ENCODE data around the gene CLBA1.
"Not testable (repeated sequence)": the region's sequence is repeated elsewhere in the genome, so short reads cannot be mapped to it uniquely, and the experiment has no call there.

Gene CLBA1

DNA sequence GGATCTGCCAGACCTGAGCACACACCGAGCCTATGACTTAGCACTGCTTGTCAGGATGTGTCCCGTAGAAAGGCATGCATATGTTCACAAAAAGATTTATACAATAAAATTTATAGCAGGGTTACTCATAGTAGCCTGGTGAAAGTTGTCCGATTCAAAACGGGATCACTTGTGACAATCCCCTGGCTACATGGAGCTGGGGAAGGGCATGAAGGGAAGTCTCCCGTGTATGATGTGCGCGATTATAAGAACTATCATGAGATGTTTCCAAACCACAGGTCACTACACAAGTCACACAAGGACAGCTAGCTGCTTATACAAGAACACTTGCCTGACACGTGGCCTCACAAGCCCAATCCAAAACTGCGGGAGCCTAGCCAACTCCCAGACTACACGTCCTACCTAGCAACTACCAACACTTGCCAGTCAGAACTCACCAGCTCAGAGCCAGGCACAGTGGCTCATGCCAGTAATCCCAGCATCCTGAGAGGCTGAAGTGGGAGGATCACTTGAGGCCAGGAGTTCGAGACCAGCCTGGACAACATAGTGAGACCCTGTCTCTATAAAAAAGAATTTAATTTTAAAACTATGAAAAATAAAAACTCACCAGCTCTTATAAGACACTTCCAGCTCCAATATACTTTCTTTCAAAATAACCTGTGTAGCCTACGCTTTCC, 42.8 kb downstream of the CLBA1 start:
- peak; percentile 54 for DNase-seq (ENCODE audit: low read depth)
- H3K4me3 ChIP-seq (ENCODE audit: low read length) = no peak overlapping the region
- TF ChIP-seq, protein P1, sequence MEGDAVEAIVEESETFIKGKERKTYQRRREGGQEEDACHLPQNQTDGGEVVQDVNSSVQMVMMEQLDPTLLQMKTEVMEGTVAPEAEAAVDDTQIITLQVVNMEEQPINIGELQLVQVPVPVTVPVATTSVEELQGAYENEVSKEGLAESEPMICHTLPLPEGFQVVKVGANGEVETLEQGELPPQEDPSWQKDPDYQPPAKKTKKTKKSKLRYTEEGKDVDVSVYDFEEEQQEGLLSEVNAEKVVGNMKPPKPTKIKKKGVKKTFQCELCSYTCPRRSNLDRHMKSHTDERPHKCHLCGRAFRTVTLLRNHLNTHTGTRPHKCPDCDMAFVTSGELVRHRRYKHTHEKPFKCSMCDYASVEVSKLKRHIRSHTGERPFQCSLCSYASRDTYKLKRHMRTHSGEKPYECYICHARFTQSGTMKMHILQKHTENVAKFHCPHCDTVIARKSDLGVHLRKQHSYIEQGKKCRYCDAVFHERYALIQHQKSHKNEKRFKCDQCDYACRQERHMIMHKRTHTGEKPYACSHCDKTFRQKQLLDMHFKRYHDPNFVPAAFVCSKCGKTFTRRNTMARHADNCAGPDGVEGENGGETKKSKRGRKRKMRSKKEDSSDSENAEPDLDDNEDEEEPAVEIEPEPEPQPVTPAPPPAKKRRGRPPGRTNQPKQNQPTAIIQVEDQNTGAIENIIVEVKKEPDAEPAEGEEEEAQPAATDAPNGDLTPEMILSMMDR (conservative IDR thresholded peaks at IDR 0.05; ENCODE audit: low read depth, low read length) = no peak

DNA sequence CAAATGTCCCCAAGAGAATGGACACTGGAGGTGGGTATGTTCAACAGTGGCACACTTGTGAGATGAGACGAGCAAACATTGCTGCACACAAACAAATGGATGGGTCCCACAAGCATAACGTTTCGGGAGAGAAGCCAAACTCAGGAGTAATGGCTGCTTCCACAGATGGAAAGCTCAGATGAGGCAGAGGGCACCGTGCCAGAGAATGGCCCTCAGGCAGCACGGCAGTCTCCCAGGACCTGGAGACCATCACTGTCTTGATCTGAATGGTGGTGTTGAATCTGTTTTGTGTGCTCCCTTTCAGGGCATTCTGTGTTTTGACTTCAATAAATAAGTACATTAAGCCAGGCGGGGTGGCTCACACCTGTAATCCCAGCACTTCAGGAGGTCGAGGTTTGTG, 43.8 kb downstream of the CLBA1 start:
- TF ChIP-seq, protein P1 (conservative IDR thresholded peaks at IDR 0.05; ENCODE audit: low read depth, low read length) = no peak
- no peak overlapping the region for H3K4me3 ChIP-seq (ENCODE audit: low read length)
- no peak for DNase-seq (ENCODE audit: low read depth)

DNA sequence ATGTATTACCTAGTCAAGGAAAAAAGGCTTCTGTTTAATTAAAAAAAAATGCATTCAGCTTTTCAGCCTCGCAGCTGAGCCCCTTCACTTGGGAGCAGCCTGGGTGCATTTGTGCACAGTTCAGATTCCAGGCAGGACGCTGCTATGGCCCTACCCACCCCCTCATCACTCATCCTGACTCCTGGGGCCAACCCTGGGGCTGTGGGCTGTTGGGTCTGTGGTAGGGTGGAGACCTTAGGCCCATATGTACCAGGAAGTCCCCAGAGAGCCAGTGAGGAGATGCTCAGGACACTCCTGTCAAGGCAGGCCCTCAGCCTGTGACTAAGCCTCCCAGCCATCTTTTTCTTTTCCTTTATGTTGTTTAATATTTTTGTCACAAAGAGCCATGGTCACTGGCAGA, 44.6 kb downstream of the CLBA1 start:
- no peak for DNase-seq (ENCODE audit: low read depth)
- H3K4me3 ChIP-seq (ENCODE audit: low read length) = no peak overlapping the region
- TF ChIP-seq, protein P1 (conservative IDR thresholded peaks at IDR 0.05; ENCODE audit: low read depth, low read length) = no peak

DNA sequence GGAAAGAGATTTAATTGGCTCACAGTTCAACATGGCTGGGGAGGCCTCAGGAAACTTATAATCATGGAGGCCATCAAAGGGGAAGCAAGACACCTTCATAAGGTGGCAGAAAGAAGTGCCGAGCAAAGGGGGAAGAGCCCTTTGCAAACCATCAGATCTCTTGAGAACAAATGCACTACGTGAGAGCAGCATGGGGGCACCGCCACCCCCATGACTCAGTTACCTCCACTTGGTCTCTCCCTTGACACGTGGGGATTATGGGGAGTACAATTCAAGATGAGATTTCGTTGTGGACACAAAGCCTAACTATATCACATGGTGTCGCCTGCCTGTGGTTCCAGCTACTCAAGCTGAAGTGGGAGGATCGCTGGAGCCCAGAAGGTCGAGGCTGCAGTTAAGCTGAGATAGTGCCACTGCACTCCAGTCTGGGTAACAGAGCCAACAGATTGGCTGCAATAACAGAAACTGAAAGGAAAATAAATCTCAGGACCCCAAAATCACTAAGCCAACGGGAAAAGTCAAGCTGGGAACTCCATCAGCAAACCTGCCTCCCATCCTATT, 45.3 kb downstream of the CLBA1 start:
- TF ChIP-seq, protein P1 (conservative IDR thresholded peaks at IDR 0.05; ENCODE audit: low read depth, low read length) = no peak
- no peak overlapping the region for H3K4me3 ChIP-seq (ENCODE audit: low read length)
- no peak for DNase-seq (ENCODE audit: low read depth)

DNA sequence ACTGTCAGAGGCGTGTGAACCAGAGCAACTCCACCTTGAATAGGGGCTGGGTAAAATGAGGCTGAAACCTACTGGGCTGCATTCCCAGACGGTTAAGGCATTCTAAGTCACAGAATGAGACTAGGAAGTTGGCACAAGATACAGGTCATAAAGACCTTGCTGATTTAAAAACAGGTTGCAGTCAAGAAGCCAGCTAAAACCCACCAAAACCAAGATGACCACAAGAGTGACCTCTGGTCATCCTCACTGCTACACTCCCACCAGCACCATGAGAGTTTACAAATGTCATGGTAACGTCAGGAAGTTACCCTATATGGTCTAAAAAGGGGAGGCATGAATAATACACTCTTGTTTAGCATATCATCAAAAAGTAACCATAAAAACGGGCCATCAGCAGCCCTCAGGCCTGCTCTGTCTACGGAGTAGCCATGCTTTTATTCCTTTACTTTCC, 46.9 kb downstream of the CLBA1 start:
- peak; percentile 68 for DNase-seq (ENCODE audit: low read depth)
- H3K4me3 ChIP-seq (ENCODE audit: low read length) = peak overlapping the region; percentile 59

DNA sequence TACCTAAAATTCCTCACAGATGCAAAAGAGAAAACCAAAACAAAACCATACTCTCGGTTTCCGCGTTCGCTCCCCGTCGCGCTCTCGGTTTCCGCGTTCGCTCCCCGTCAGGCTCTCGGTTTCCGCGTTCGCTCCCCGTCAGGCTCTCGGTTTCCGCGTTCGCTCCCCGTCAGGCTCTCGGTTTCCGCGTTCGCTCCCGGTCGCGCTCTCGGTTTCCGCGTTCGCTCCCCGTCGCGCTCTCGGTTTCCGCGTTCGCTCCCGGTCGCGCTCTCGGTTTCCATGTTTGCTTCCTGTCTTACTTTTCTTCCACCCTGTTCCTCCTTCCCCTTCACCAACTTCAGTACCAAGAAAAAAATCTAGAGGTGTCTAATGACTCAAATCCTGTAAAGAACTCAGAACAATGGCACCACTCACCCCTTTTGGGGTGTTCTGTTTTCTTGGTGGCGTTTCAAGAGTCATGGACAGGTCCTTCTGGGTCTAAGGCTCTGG, 47.9 kb downstream of the CLBA1 start:
- H3K4me3 ChIP-seq (ENCODE audit: low read length) = peak overlapping the region; percentile 59
- DNase-seq (ENCODE audit: low read depth) = not testable (repeated sequence)

DNA sequence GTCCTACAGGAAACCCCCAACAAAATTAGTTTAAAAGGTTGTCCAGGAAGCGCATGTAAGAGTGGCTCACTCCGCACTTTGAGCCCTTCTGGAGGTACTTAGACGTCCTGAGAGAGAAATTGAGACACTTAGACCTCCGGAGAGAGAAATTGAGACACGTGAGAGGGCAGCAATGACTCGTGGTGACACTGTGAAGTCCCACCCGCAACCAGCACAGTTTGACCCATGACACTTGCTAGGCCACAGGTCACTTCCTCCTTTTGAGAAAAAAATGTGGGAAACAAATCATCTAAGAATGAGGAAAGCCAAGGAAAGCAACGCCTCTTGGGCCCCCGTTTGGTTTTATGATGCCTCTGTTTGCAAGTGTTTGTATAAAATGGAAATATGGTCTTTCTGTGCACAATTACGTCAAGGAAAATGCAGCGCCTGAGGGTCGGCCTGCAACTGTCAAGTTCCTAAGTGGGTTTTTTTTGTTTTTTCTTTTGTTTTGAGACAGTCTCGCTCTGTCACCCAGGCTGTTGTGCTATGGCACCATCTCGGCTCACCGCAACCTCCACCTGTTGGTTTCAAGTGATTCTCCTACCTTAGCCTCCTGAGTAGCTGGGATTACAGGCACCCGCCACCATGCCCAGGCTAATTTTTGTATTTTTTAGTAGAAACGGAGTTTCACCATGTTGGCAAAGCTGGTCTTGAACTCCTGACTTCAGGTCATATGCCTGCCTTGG, 48.9 kb downstream of the CLBA1 start:
- TF ChIP-seq, protein P1 (conservative IDR thresholded peaks at IDR 0.05; ENCODE audit: low read depth, low read length) = no peak
- no peak for DNase-seq (ENCODE audit: low read depth)
- H3K4me3 ChIP-seq (ENCODE audit: low read length) = peak overlapping the region; percentile 11

DNA sequence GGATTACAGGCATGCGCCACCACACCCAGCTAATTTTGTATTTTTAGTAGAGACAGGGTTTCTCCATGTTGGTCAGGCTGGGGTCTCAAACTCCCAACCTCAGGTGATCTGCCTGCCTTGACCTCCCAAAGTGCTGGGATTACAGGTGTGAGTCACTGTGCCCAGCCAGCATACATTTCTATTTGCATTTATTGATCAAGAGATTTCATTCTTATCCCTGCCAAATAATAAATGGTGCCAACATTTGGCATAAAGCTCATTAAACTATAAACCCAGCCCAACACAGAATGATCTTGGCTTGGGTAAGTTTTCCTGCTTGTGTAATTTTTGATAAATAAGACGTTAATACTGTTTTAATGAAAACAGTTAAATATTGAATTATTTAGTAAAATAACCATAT, 50.0 kb downstream of the CLBA1 start:
- H3K4me3 ChIP-seq (ENCODE audit: low read length); DNase-seq (ENCODE audit: low read depth): not testable (repeated sequence)

Measured in retinal pigment epithelial cell (primary cell).